ENCODE results near the gene TOX3. TPM values are rescaled to one million over a fixed set of nuclear protein-coding genes. Genes with fewer than 3 reads are reported as not detected.

TOX3 gene
- total RNA-seq, 1 donor, result not detected

- Histone ChIP-seq H3K4me3 (ENCODE audit: low read length) (no peak overlapping the region), H3K9me3 (ENCODE audit: low read depth, low read length) (no peaks in the 10 kb centered on the region)
Observed at GRCh38 chr16:52570495-52571091, 23.6 kb upstream of the TOX3 start.

GRCh38 chr16:52569701-52570100, 22.8 kb upstream of the TOX3 start:
- Histone ChIP-seq H3K9me3 (ENCODE audit: low read depth, low read length) (no peaks in the 10 kb centered on the region), H3K27me3 (ENCODE audit: insufficient read depth, low read length) (no peaks in the 10 kb centered on the region), H3K4me3 (ENCODE audit: low read length) (no peak overlapping the region), H3K4me1 (ENCODE audit: insufficient read depth, low read length) (no peaks in the 10 kb centered on the region)

More at GRCh38 chr16:52570495-52571091, 23.6 kb upstream of the TOX3 start:
- H3K4me1 ChIP-seq (ENCODE audit: insufficient read depth, low read length), result no peaks in the 10 kb centered on the region
- no peaks in the 10 kb centered on the region for H3K27me3 ChIP-seq (ENCODE audit: insufficient read depth, low read length)

- Histone ChIP-seq H3K27me3 (ENCODE audit: insufficient read depth, low read length) (no peaks in the 10 kb centered on the region), H3K4me1 (ENCODE audit: insufficient read depth, low read length) (no peaks in the 10 kb centered on the region), H3K9me3 (ENCODE audit: low read depth, low read length) (no peaks in the 10 kb centered on the region), H3K4me3 (ENCODE audit: low read length) (no peak overlapping the region)
Observed at GRCh38 chr16:52568983-52569690, 22.2 kb upstream of the TOX3 start.

GRCh38 chr16:52568495-52568894, 21.6 kb upstream of the TOX3 start:
- no peaks in the 10 kb centered on the region for H3K4me1 ChIP-seq (ENCODE audit: insufficient read depth, low read length)
- H3K4me3 ChIP-seq (ENCODE audit: low read length), result no peak overlapping the region
- H3K27me3 ChIP-seq (ENCODE audit: insufficient read depth, low read length), result no peaks in the 10 kb centered on the region
- no peaks in the 10 kb centered on the region for H3K9me3 ChIP-seq (ENCODE audit: low read depth, low read length)

GRCh38 chr16:52567193-52567592, 20.2 kb upstream of the TOX3 start:
- H3K4me3 ChIP-seq (ENCODE audit: low read length), result no peak overlapping the region
- H3K9me3 ChIP-seq (ENCODE audit: low read depth, low read length), result no peaks in the 10 kb centered on the region
- no peaks in the 10 kb centered on the region for H3K4me1 ChIP-seq (ENCODE audit: insufficient read depth, low read length)
- H3K27me3 ChIP-seq (ENCODE audit: insufficient read depth, low read length), result no peaks in the 10 kb centered on the region

- Histone ChIP-seq H3K9me3 (ENCODE audit: low read depth, low read length) (no peaks in the 10 kb centered on the region), H3K4me3 (ENCODE audit: low read length) (no peak overlapping the region), H3K27me3 (ENCODE audit: insufficient read depth, low read length) (no peaks in the 10 kb centered on the region), H3K4me1 (ENCODE audit: insufficient read depth, low read length) (no peaks in the 10 kb centered on the region)
Observed at GRCh38 chr16:52563767-52564611, 17.0 kb upstream of the TOX3 start.

GRCh38 chr16:52562770-52563169, 15.8 kb upstream of the TOX3 start:
- Histone ChIP-seq H3K4me1 (ENCODE audit: insufficient read depth, low read length) (no peaks in the 10 kb centered on the region), H3K27me3 (ENCODE audit: insufficient read depth, low read length) (no peaks in the 10 kb centered on the region), H3K4me3 (ENCODE audit: low read length) (no peak overlapping the region), H3K9me3 (ENCODE audit: low read depth, low read length) (no peaks in the 10 kb centered on the region)

GRCh38 chr16:52561910-52562741, 15.2 kb upstream of the TOX3 start:
- Histone ChIP-seq H3K9me3 (ENCODE audit: low read depth, low read length) (no peaks in the 10 kb centered on the region), H3K4me3 (ENCODE audit: low read length) (no peak overlapping the region), H3K27me3 (ENCODE audit: insufficient read depth, low read length) (no peaks in the 10 kb centered on the region), H3K4me1 (ENCODE audit: insufficient read depth, low read length) (no peaks in the 10 kb centered on the region)

- Histone ChIP-seq H3K4me1 (ENCODE audit: insufficient read depth, low read length) (no peaks in the 10 kb centered on the region), H3K27me3 (ENCODE audit: insufficient read depth, low read length) (no peaks in the 10 kb centered on the region), H3K9me3 (ENCODE audit: low read depth, low read length) (no peaks in the 10 kb centered on the region), H3K4me3 (ENCODE audit: low read length) (no peak overlapping the region)
Observed at GRCh38 chr16:52558448-52558847, 11.5 kb upstream of the TOX3 start.

GRCh38 chr16:52557236-52557635, 10.3 kb upstream of the TOX3 start:
- Histone ChIP-seq H3K27me3 (ENCODE audit: insufficient read depth, low read length) (no peaks in the 10 kb centered on the region), H3K9me3 (ENCODE audit: low read depth, low read length) (no peaks in the 10 kb centered on the region), H3K4me1 (ENCODE audit: insufficient read depth, low read length) (no peaks in the 10 kb centered on the region), H3K4me3 (ENCODE audit: low read length) (no peak overlapping the region)

- Histone ChIP-seq H3K4me1 (ENCODE audit: insufficient read depth, low read length) (no peaks in the 10 kb centered on the region), H3K9me3 (ENCODE audit: low read depth, low read length) (no peaks in the 10 kb centered on the region), H3K4me3 (ENCODE audit: low read length) (no peak overlapping the region), H3K27me3 (ENCODE audit: insufficient read depth, low read length) (peaks cover 2% of the 10 kb centered on the region)
Observed at GRCh38 chr16:52556083-52556482, 9.1 kb upstream of the TOX3 start.

GRCh38 chr16:52555572-52555971, 8.6 kb upstream of the TOX3 start:
- Histone ChIP-seq H3K9me3 (ENCODE audit: low read depth, low read length) (no peaks in the 10 kb centered on the region), H3K27me3 (ENCODE audit: insufficient read depth, low read length) (peaks cover 4% of the 10 kb centered on the region), H3K4me3 (ENCODE audit: low read length) (no peak overlapping the region), H3K4me1 (ENCODE audit: insufficient read depth, low read length) (no peaks in the 10 kb centered on the region)

- Histone ChIP-seq H3K9me3 (ENCODE audit: low read depth, low read length) (no peaks in the 10 kb centered on the region), H3K4me1 (ENCODE audit: insufficient read depth, low read length) (no peaks in the 10 kb centered on the region)
Observed at GRCh38 chr16:52554334-52554733, 7.4 kb upstream of the TOX3 start.

GRCh38 chr16:52553322-52553721, 6.4 kb upstream of the TOX3 start:
- Histone ChIP-seq H3K4me1 (ENCODE audit: insufficient read depth, low read length) (no peaks in the 10 kb centered on the region), H3K9me3 (ENCODE audit: low read depth, low read length) (no peaks in the 10 kb centered on the region), H3K4me3 (ENCODE audit: low read length) (no peak overlapping the region), H3K27me3 (ENCODE audit: insufficient read depth, low read length) (peaks cover 23% of the 10 kb centered on the region)

More at GRCh38 chr16:52554334-52554733, 7.4 kb upstream of the TOX3 start:
- Histone ChIP-seq H3K4me3 (ENCODE audit: low read length) (no peak overlapping the region), H3K27me3 (ENCODE audit: insufficient read depth, low read length) (peaks cover 13% of the 10 kb centered on the region)

- H3K27me3 ChIP-seq (ENCODE audit: insufficient read depth, low read length), result peaks cover 30% of the 10 kb centered on the region
Observed at GRCh38 chr16:52552643-52553042, 5.7 kb upstream of the TOX3 start.

More at GRCh38 chr16:52552643-52553042, 5.7 kb upstream of the TOX3 start:
- Histone ChIP-seq H3K9me3 (ENCODE audit: low read depth, low read length) (no peaks in the 10 kb centered on the region), H3K4me1 (ENCODE audit: insufficient read depth, low read length) (no peaks in the 10 kb centered on the region), H3K4me3 (ENCODE audit: low read length) (no peak overlapping the region)

Measured in mononuclear cell (primary cell).